C4-2B (cell line): ENCODE data around the gene DENND1A.
"Not testable (repeated sequence)": the region's sequence is repeated elsewhere in the genome, so short reads cannot be mapped to it uniquely, and the experiment has no call there.

Experiments used
- H3K27ac ChIP-seq: fragments of 450-650 bp; 2 replicates; pipeline ENCODE4 v1.5.1; 2017
- CTCF ChIP-seq: fragments of 450-650 bp; conservative IDR thresholded peaks from 2 replicates; pipeline ENCODE4 v1.5.1; 2017; ENCODE audit warnings: mild to moderate bottlenecking
- ZFX ChIP-seq: fragments of 450-650 bp; IDR thresholded peaks from 2 replicates; pipeline ENCODE4 v1.6.1; 2017

Gene DENND1A

GRCh38 chr9:123816817-123817472 is 113.0 kb downstream of the DENND1A start:
- no peak overlapping the region for H3K27ac ChIP-seq
- no peak for TF ChIP-seq ZFX
- no peak for TF ChIP-seq CTCF

- H3K27ac ChIP-seq = not testable (repeated sequence)
Observed at GRCh38 chr9:123815856-123816255, 114.1 kb downstream of the DENND1A start.

- no peak overlapping the region for H3K27ac ChIP-seq
- TF ChIP-seq CTCF (no peak), ZFX (no peak)
Observed at GRCh38 chr9:123814496-123814895, 115.4 kb downstream of the DENND1A start.

GRCh38 chr9:123812984-123813383 is 116.9 kb downstream of the DENND1A start:
- H3K27ac ChIP-seq = no peak overlapping the region
- TF ChIP-seq CTCF = no peak
- no peak for TF ChIP-seq ZFX

- TF ChIP-seq CTCF (no peak), ZFX (no peak)
- no peak overlapping the region for H3K27ac ChIP-seq
Observed at GRCh38 chr9:123807251-123807650, 122.7 kb downstream of the DENND1A start.

- TF ChIP-seq ZFX (no peak), CTCF (no peak)
- H3K27ac ChIP-seq = no peak overlapping the region
Observed at GRCh38 chr9:123806829-123807228, 123.1 kb downstream of the DENND1A start.

GRCh38 chr9:123798195-123798594 is 131.7 kb downstream of the DENND1A start:
- H3K27ac ChIP-seq = no peak overlapping the region
- no peak for TF ChIP-seq ZFX
- TF ChIP-seq CTCF = no peak

- TF ChIP-seq CTCF = no peak
- TF ChIP-seq ZFX = no peak
- no peak overlapping the region for H3K27ac ChIP-seq
Observed at GRCh38 chr9:123796618-123797484, 133.1 kb downstream of the DENND1A start.
